Naive B cell (primary cell): ENCODE data around the gene ACTL8. TPM values are rescaled to one million over a fixed set of nuclear protein-coding genes. Genes with fewer than 3 reads are reported as not detected.

Experiments
- ATAC-seq, 2 donors: fragments of 150-1000 bp; cut with Tn5 transposase; 2 replicates each; pipeline ENCODE4 v1.10.0; 2021; ENCODE audit warnings: low read depth in 2 of 2, mild to moderate bottlenecking in 2 of 2, moderate library complexity in 2 of 2
- DNase-seq: peaks from one replicate; pipeline ENCODE4 v3.0.0; 2022
- H3K27ac Mint-ChIP-seq, 6 donors: one replicate each; pipeline ENCODE4 v1.8.0; 2020 to 2022; ENCODE audit warnings: mild to moderate bottlenecking in 6 of 6, mixed read lengths in 6 of 6, moderate library complexity in 5 of 6, inconsistent platforms in 2 of 6
- H3K27me3 Mint-ChIP-seq, 3 donors: one replicate each; pipeline ENCODE4 v1.8.0; 2021 to 2022; ENCODE audit warnings: mixed read lengths in 3 of 3, mild to moderate bottlenecking in 1 of 3
- H3K36me3 Mint-ChIP-seq, 2 donors: one replicate each; pipeline ENCODE4 v1.8.0; 2020 to 2022; ENCODE audit warnings: mixed read lengths in 2 of 2, inconsistent platforms in 1 of 2, mild to moderate bottlenecking in 1 of 2
- H3K4me1 Mint-ChIP-seq, 3 donors: one replicate each; pipeline ENCODE4 v1.8.0; 2020 to 2022; ENCODE audit warnings: mixed read lengths in 3 of 3, inconsistent platforms in 1 of 3, mild to moderate bottlenecking in 1 of 3, moderate library complexity in 1 of 3
- H3K4me3 Mint-ChIP-seq, 8 donors: one replicate each; pipeline ENCODE4 v1.8.0; 2020 to 2022; ENCODE audit warnings: mild to moderate bottlenecking in 8 of 8, mixed read lengths in 8 of 8, moderate library complexity in 8 of 8, inconsistent platforms in 2 of 8
- H3K9me3 Mint-ChIP-seq, 7 donors: one replicate each; pipeline ENCODE4 v1.8.0; 2020 to 2022; ENCODE audit warnings: mixed read lengths in 7 of 7, mild to moderate bottlenecking in 5 of 7, inconsistent platforms in 2 of 7, moderate library complexity in 1 of 7
- polyA plus RNA-seq, 6 donors: library from polyadenylated mRNA; unstranded; fragments of 300-500 nt; fragmentation: Illumina TruSeq; gene quantifications; one replicate each; pipeline ENCODE4 v1.2.3, GENCODE V29; 2021; ENCODE audit warnings: low read depth in 6 of 6

Gene ACTL8
- polyA plus RNA-seq, 6 donors from 2014 or later, result not detected

DNA sequence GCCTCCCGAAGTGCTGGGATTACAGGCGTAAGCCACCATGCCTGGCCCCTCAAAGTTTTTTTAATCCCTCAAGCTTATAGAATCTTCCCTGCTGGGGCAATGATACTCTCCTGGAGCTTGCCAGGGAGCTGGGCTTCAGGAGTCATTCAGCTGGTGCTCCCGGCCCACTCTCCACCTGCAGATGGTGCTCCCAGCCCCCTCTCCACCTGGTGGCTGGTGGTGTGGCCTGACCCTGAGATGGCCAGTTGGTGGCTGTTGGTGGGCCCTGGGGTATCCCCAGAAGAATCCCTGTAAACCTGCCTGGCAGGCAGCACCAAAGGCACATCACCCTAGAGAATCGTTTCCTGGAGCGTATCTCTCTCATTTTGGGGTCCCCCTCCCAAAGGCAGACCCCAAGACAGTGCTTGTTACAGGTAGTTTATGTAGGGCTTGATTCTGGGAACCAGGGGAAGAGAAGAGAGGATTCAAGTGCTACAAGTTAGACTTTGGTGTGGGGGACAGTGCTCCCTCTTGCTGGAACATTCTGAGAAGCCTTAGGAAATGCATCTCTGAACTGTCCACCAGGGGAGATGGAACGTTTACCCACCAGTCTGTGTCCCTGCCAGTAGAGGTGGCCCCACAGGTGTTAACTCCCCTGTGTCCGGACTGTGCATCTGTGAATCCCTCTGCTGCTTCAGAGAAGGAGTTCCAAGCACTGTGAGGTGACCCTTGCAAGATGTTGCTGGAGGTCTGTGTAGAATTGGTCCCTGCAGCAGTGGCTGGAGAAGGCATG, 29.1 kb upstream of the ACTL8 start:
- Mint-ChIP-seq H3K36me3 (no peaks in the 10 kb centered on the region), H3K9me3 (peaks cover 0 to 11% (median 2%) of the 10 kb centered on the region in 7 donors), H3K4me1 (no peaks in the 10 kb centered on the region), H3K27ac (no peak overlapping the region), H3K27me3 (peaks cover 5 to 13% (median 8%) of the 10 kb centered on the region in 3 donors), H3K4me3 (no peak overlapping the region)
- no peak for ATAC-seq
- DNase-seq, result no peak

DNA sequence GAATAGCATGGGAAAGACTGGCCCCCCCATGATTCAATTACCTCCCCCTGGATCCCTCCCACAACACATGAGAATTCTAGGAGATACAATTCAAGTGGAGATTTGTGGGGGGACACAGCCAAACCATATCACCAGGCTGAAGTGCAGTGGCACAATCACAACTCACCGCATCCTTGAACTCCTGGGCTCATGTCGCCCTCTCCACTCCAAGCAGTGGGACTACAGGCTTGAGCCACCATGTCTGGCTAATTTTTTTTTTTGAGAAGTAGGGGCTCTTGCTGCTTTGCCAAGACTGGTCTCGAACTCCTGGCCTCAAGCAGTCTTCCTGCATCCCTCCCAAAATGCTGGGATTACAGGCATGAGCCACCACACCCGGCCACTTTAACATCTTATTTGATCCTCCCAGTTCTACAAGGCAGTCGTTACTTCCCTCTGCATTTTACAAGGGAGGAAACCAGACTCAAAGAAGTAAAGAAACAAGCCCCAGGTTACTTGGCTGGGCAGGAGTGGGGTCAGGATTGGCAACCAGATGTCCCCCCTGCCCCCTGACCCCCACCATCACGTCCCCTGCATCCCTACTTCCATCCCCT, 26.9 kb upstream of the ACTL8 start:
- no peak for ATAC-seq
- no peak overlapping the region for H3K27ac Mint-ChIP-seq
- H3K4me3 Mint-ChIP-seq, result no peak overlapping the region
- H3K36me3 Mint-ChIP-seq, result no peaks in the 10 kb centered on the region
- no peak for DNase-seq
- peaks cover 0 to 9% (median 2%) of the 10 kb centered on the region in 7 donors for H3K9me3 Mint-ChIP-seq
- no peaks in the 10 kb centered on the region for H3K4me1 Mint-ChIP-seq
- peaks cover 0 to 7% (median 2%) of the 10 kb centered on the region in 3 donors for H3K27me3 Mint-ChIP-seq

DNA sequence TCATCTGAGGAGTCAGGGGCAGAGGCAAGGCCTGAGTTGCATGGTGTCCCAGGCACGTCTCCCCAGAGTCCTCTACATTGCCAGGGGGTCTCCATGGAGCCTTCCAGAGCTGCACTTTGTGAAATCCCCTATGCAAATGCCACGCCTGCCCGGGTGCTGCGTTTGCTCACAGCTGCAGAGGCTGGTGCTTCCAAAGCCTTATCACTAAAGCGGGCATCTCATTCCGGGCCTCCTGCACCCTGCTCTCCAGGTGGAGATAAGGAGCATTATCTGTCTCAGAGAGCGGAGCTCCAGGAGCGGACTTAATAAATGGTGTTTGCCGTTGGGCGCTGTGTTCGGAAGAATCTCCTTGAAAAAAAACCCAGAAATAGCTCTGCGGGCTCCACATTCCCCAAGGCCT, 25.9 kb upstream of the ACTL8 start:
- ATAC-seq (no peak), DNase-seq (no peak)
- peaks cover 0 to 7% (median 0%) of the 10 kb centered on the region in 3 donors for H3K27me3 Mint-ChIP-seq
- H3K27ac Mint-ChIP-seq, result no peak overlapping the region
- no peaks in the 10 kb centered on the region for H3K36me3 Mint-ChIP-seq
- no peaks in the 10 kb centered on the region for H3K4me1 Mint-ChIP-seq
- H3K9me3 Mint-ChIP-seq, result peaks cover 0 to 9% (median 2%) of the 10 kb centered on the region in 7 donors
- H3K4me3 Mint-ChIP-seq, result no peak overlapping the region

DNA sequence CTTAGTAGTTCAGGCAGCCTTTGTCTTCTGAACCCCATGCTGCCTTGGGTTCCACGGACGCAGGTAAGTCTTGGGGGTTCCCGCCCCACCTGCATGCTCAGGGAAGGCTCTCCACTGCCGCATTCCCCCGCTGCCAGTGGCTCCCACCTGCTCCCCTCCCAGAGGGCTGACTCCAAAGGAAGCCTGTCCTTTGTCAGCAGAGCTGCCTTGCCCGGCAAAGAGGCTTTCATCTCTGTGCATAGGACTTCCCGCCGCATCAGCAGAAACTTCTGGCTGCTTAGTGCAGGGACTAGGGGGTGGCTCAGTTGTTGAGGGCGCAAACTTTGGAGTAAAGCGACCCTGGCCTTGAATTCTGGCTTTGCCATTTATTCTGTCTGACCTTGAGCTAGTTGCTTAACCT, 25.2 kb upstream of the ACTL8 start:
- H3K27ac Mint-ChIP-seq, result no peak overlapping the region
- ATAC-seq (no peak), DNase-seq (no peak)
- no peak overlapping the region for H3K4me3 Mint-ChIP-seq
- peaks cover 0 to 7% (median 0%) of the 10 kb centered on the region in 3 donors for H3K27me3 Mint-ChIP-seq
- H3K36me3 Mint-ChIP-seq, result no peaks in the 10 kb centered on the region
- no peaks in the 10 kb centered on the region for H3K4me1 Mint-ChIP-seq
- peaks cover 0 to 9% (median 2%) of the 10 kb centered on the region in 7 donors for H3K9me3 Mint-ChIP-seq

DNA sequence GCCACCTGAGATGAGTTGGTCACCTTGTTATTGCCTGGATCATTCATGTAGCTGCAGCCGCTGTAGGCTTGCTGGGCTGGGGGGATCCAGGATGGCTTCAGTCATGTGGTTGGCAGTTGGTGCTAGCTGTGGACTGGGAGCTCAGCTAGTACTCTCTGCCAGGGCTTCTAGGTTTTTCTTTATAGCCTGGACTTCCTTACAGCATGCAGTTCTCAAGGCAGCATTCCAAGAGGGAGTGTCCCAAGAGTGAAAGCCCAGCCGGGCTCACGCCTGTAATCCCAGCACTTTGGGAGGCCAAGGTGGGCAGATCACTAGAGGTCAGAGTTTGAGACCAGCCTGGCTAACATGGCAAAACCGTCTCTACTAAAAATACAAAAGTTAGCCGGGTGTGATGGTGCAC, 23.7 kb upstream of the ACTL8 start:
- no peak overlapping the region for H3K4me3 Mint-ChIP-seq
- H3K36me3 Mint-ChIP-seq, result no peaks in the 10 kb centered on the region
- ATAC-seq (no peak), DNase-seq (no peak)
- peaks cover 0 to 9% (median 2%) of the 10 kb centered on the region in 7 donors for H3K9me3 Mint-ChIP-seq
- no peaks in the 10 kb centered on the region for H3K27me3 Mint-ChIP-seq
- no peak overlapping the region for H3K27ac Mint-ChIP-seq
- H3K4me1 Mint-ChIP-seq, result no peaks in the 10 kb centered on the region

DNA sequence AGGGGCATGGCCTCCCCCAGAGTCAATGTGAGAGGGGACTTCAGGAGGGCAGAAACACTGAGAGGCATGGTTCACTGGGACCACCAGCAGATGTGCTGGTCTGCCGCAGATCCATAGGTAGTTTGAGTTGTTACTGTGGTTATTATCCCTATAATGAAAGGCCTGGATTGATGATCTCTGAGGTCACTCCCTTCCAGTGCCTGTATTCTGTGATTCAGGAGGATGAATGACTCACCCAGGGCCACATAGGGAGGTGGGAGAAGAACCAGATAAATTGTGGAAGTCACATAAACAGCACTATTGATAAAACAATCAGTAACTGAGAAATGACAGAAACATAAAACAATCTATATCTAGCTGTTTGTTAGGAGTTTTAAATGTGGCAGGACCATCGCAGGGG, 22.7 kb upstream of the ACTL8 start:
- H3K9me3 Mint-ChIP-seq, result peaks cover 0 to 7% (median 2%) of the 10 kb centered on the region in 7 donors
- H3K4me3 Mint-ChIP-seq, result no peak overlapping the region
- H3K36me3 Mint-ChIP-seq, result no peaks in the 10 kb centered on the region
- ATAC-seq, result no peak
- DNase-seq, result no peak
- no peaks in the 10 kb centered on the region for H3K4me1 Mint-ChIP-seq
- H3K27me3 Mint-ChIP-seq, result no peaks in the 10 kb centered on the region
- peak overlapping the region in 1 of 6 donors; percentile 4 for H3K27ac Mint-ChIP-seq

DNA sequence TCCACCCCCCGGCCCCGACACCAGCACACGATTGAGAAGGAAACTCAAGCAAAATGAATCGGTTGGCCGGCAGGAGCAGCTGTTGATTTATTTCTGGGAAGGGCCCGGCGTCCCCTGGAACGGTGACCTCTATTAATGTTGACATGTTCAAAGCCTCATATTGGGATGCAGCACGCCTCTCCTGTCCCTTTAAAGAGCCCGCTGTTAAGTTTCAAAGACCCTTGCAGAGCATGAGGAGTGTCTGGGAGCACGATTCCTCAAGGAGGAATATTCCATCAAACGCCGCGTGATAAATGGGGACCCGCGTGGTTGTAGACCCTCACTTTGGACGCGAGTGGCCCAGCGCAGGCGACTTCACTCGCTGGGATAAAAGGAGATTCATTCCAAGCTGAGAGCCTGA, 21.5 kb upstream of the ACTL8 start:
- H3K36me3 Mint-ChIP-seq, result no peaks in the 10 kb centered on the region
- no peaks in the 10 kb centered on the region for H3K27me3 Mint-ChIP-seq
- H3K4me1 Mint-ChIP-seq, result no peaks in the 10 kb centered on the region
- ATAC-seq (no peak), DNase-seq (no peak)
- H3K4me3 Mint-ChIP-seq, result no peak overlapping the region
- peaks cover 0 to 3% (median 0%) of the 10 kb centered on the region in 7 donors for H3K9me3 Mint-ChIP-seq
- no peak overlapping the region for H3K27ac Mint-ChIP-seq

DNA sequence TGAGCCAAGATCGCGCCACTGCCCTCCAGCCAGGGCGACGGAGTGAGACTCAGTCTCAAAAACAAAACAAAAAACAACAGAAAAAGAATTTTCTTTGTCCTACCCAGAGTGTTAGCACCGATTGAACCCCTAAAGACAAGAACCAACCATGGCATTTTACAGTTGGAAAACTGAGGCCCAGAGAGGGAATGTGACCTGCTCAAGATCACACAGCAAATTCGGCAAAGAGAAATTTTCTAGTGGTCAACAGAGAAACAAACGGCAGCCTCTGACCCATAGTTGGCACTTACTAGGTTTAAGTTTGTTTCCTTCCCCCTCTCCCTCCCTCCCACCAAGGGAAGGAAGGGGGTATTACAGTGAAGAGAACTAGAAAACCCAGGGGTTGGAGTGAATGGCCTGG, 20.5 kb upstream of the ACTL8 start:
- Mint-ChIP-seq H3K27ac (no peak overlapping the region), H3K4me3 (no peak overlapping the region), H3K27me3 (no peaks in the 10 kb centered on the region), H3K4me1 (no peaks in the 10 kb centered on the region), H3K9me3 (peaks cover 0 to 2% (median 0%) of the 10 kb centered on the region in 7 donors), H3K36me3 (no peaks in the 10 kb centered on the region)
- DNase-seq (no peak), ATAC-seq (no peak)

DNA sequence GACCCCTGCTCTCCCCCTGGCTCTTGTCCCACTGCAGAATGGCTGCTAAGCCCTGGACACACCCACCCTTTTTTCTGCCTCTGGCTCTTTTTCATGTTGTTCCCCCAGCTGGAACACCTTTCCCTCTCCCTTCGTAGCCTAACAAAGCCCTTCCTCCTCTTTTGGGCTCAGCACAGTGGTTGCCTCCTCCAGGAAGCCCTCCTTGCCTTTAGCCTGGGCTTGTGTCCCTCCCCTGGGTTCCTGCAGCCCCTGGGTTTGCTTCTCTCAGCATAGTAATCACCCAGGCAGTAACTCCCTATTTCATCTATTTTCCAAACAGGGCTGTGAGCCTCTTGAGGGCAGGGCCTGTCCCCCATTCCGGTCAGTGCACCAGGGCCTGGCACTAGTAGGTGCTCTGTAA, 19.8 kb upstream of the ACTL8 start:
- no peak for ATAC-seq
- H3K36me3 Mint-ChIP-seq, result no peaks in the 10 kb centered on the region
- peaks cover 0 to 3% (median under 1%) of the 10 kb centered on the region in 3 donors for H3K27me3 Mint-ChIP-seq
- no peak overlapping the region for H3K27ac Mint-ChIP-seq
- no peak overlapping the region for H3K4me3 Mint-ChIP-seq
- peaks cover 0 to 2% (median 0%) of the 10 kb centered on the region in 7 donors for H3K9me3 Mint-ChIP-seq
- H3K4me1 Mint-ChIP-seq, result no peaks in the 10 kb centered on the region
- DNase-seq, result no peak

DNA sequence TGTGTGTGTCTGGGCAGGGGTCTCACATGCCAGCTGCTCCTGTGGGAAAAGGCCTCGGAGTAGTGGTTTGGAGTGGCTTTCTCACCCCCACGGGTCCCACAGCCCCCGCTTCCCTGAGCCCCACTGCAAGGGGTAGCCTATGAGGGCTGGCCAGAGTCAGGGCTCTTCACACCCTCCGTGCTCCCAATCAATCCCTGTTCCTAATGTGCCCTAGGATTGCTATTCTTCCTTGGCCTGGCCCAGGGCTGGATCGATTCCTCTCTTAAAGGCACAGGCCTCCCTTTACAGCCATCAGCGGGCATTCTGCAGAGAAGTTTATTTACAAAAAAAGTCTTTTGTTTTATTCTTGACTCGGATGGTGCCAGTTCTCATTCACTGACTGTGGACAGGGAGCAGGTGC, 19.3 kb upstream of the ACTL8 start:
- ATAC-seq (no peak), DNase-seq (no peak)
- no peaks in the 10 kb centered on the region for H3K36me3 Mint-ChIP-seq
- no peak overlapping the region for H3K27ac Mint-ChIP-seq
- H3K9me3 Mint-ChIP-seq, result no peaks in the 10 kb centered on the region
- H3K4me3 Mint-ChIP-seq, result no peak overlapping the region
- H3K4me1 Mint-ChIP-seq, result no peaks in the 10 kb centered on the region
- H3K27me3 Mint-ChIP-seq, result peaks cover 0 to 7% (median 5%) of the 10 kb centered on the region in 3 donors

DNA sequence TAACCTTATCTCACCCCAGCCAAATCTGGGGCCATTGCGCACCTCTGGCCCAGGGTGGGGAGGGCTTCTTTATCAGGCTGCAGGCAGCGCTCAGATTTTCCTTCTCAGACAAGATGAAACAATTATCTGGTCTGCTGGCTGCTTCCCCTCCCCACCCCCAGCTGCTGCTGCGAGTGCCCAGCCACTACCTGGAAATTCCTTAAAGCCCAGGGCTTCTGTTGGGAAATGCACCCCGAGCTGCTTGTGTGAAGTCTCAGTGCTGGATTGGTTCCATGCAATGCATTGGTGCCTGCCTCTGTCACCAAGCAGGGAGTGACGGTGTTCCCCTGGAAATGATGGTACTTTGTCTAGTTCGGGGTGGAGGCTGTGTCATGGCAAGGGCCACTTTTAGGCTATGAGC, 18.5 kb upstream of the ACTL8 start:
- H3K4me1 Mint-ChIP-seq, result no peaks in the 10 kb centered on the region
- H3K9me3 Mint-ChIP-seq, result no peaks in the 10 kb centered on the region
- no peak for DNase-seq
- H3K36me3 Mint-ChIP-seq, result no peaks in the 10 kb centered on the region
- no peak overlapping the region for H3K4me3 Mint-ChIP-seq
- no peak for ATAC-seq
- H3K27me3 Mint-ChIP-seq, result peaks cover 0 to 16% (median 13%) of the 10 kb centered on the region in 3 donors
- peak overlapping the region in 1 of 6 donors; percentile 44 for H3K27ac Mint-ChIP-seq

DNA sequence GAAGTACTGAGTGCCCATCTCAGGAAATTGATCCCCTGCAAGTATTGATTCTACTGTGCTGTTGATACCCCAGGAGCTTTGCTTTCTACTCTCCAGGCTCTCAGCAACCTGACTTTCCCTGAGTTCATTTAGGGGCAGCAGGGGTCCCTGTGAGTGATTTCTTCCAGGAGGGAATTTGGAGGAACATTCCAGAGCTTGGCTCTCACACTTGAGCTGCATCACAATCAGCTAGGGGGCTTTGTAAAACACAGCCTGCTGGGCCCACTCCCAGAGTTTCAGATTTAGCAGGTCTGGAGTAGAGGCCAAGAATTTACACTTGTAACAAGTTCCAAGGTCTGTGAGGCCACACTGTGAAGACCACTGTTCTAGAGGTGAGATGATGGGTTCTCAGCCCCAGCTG, 16.1 kb upstream of the ACTL8 start:
- Mint-ChIP-seq H3K9me3 (no peaks in the 10 kb centered on the region), H3K4me1 (no peaks in the 10 kb centered on the region), H3K27me3 (peaks cover 0 to 20% (median 19%) of the 10 kb centered on the region in 3 donors), H3K36me3 (no peaks in the 10 kb centered on the region), H3K27ac (no peak overlapping the region), H3K4me3 (no peak overlapping the region)
- no peak for ATAC-seq
- DNase-seq, result no peak

DNA sequence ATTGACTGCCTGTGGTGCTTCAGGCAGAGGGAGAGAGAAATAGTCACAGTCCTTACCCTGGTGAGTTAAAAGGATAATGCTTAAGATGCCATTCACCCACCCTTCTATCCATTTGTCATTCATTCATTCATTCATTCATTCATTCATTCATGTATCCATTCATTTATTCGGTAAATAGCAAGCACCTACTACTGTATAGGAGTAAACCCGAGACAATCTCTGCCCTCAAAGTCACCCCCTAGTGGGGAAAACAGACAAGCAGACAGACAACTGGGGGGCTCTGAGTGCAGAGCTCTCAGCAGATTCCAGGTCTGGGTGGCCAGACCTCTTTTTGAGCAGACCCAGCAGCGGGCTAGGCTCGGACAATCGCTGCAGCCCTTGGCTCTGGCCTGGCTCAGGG, 14.1 kb upstream of the ACTL8 start:
- H3K27ac Mint-ChIP-seq, result no peak overlapping the region
- ATAC-seq (no peak), DNase-seq (no peak)
- no peaks in the 10 kb centered on the region for H3K4me1 Mint-ChIP-seq
- H3K4me3 Mint-ChIP-seq, result no peak overlapping the region
- no peaks in the 10 kb centered on the region for H3K9me3 Mint-ChIP-seq
- H3K36me3 Mint-ChIP-seq, result no peaks in the 10 kb centered on the region
- peaks cover 0 to 23% (median 19%) of the 10 kb centered on the region in 3 donors for H3K27me3 Mint-ChIP-seq

DNA sequence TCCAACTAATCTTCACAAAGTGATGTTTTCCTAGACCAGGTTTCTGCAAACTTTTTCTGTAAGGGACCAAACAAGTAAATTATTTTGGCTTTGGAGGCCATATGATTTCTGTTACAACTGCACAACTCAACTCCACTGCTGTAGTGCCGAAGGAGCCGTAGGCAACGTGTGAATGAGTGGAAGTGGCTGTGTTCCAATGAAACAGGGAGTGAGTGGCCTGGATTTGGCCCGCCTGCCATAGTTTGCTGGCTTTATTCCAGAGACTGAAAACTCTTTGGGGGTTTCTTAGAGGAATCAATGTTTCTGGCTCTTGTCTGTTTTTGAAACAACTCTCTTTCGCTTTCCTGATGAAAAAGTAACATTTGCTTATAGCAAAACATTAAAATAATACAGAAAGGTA, 12.6 kb upstream of the ACTL8 start:
- Mint-ChIP-seq H3K9me3 (peaks cover 0 to 2% (median 0%) of the 10 kb centered on the region in 7 donors), H3K4me3 (no peak overlapping the region), H3K27ac (no peak overlapping the region), H3K36me3 (no peaks in the 10 kb centered on the region), H3K27me3 (peaks cover 0 to 23% (median 19%) of the 10 kb centered on the region in 3 donors), H3K4me1 (no peaks in the 10 kb centered on the region)
- no peak for ATAC-seq
- DNase-seq, result no peak
